B cell (primary cell): ENCODE measurements around the gene SLC1A4. TPM values are rescaled to one million over a fixed set of nuclear protein-coding genes. Genes with fewer than 3 reads are reported as not detected.

ENCODE experiments used
- ATAC-seq: fragments of 200-7000 bp; cut with Tn5 transposase; one replicate; pipeline ENCODE4 v1.10.0; 2021; ENCODE audit warnings: low read depth, mild to moderate bottlenecking, moderate number of reproducible peaks, moderate library complexity
- CTCF ChIA-PET: fragments of 350-600 bp; sonication (Branson Sonifier 250); formaldehyde crosslinking; loops from one replicate; lab custom pipeline; 2021; ENCODE audit warnings: antibody characterized with exemption, inconsistent platforms; lab: Charles Lee
- POLR2A ChIA-PET: fragments of 350-600 bp; sonication (Branson Sonifier 250); formaldehyde crosslinking; loops from one replicate; lab custom pipeline; 2021; ENCODE audit warnings: antibody characterized with exemption; lab: Charles Lee
- DNase-seq: peaks from one replicate; pipeline ENCODE4 v3.0.0; 2013
- H2AFZ ChIP-seq: 2 replicates; pipeline ENCODE4 v1.6.1; 2012; ENCODE audit warnings: mild to moderate bottlenecking, low read depth, low read length; ENCODE audit not compliant: insufficient read depth, poor library complexity, severe bottlenecking
- H3K27ac ChIP-seq, 2 donors: 1 replicate in 1 of 2; 2 replicates in 1 of 2; pipeline ENCODE4 v1.5.1; 2012 to 2013; ENCODE audit warnings: low read length in 2 of 2, mild to moderate bottlenecking in 2 of 2, moderate library complexity in 1 of 2
- H3K27me3 ChIP-seq, 4 experiments: fragments of 200-600 bp in 1 of 4; sonication (generic) in 1 of 4; replicated peaks in 1 of 4; 1 replicate in 2 of 4; 2 replicates in 2 of 4; pipeline versions ENCODE4 v1.6.1 to v1.7.0; 2013 to 2016; ENCODE audit warnings: low read length in 3 of 4, mild to moderate bottlenecking in 2 of 4, mixed read lengths in 1 of 4, moderate library complexity in 1 of 4; ENCODE audit not compliant: insufficient read depth in 4 of 4, control insufficient read depth in 3 of 4; ENCODE audit errors: control extremely low read depth in 1 of 4
- H3K36me3 ChIP-seq, 2 experiments: replicated peaks in 1 of 2; 1 replicate in 1 of 2; 2 replicates in 1 of 2; pipeline versions ENCODE4 v1.6.1 to v1.7.1; 2013; ENCODE audit warnings: low read length in 1 of 2; ENCODE audit not compliant: insufficient read depth in 2 of 2, control insufficient read depth in 1 of 2; ENCODE audit errors: control extremely low read depth in 1 of 2, extremely low read depth in 1 of 2
- H3K4me1 ChIP-seq, 2 donors: fragments of 200-600 bp in 1 of 2; sonication (generic) in 1 of 2; 1 replicate in 1 of 2; 2 replicates in 1 of 2; pipeline versions ENCODE4 v1.5.1 to v1.6.1; 2013 to 2017; ENCODE audit warnings: low read length in 2 of 2; ENCODE audit not compliant: control insufficient read depth in 2 of 2, insufficient read depth in 2 of 2
- H3K4me2 ChIP-seq: replicated peaks from 2 replicates; pipeline ENCODE3; 2012; ENCODE audit warnings: mild to moderate bottlenecking, low read depth, low read length; ENCODE audit not compliant: poor library complexity, severe bottlenecking
- H3K4me3 ChIP-seq, 5 experiments: fragments of 200-600 bp in 1 of 5; sonication (generic) in 1 of 5; 1 replicate in 3 of 5; 2 replicates in 2 of 5; pipeline versions ENCODE4 v1.5.1 to v1.7.0; 2011 to 2016; ENCODE audit warnings: low read length in 4 of 5, mild to moderate bottlenecking in 4 of 5, low read depth in 2 of 5, control low read depth in 1 of 5, moderate library complexity in 1 of 5; ENCODE audit not compliant: insufficient read depth in 1 of 5; ENCODE audit errors: control extremely low read depth in 1 of 5, extremely low read depth in 1 of 5
- H3K79me2 ChIP-seq: fragments of 200-600 bp; sonication (generic); one replicate; pipeline ENCODE4 v1.6.0; 2016; ENCODE audit warnings: low read length; ENCODE audit not compliant: control insufficient read depth, insufficient read depth
- H3K9ac ChIP-seq: fragments of 200-600 bp; sonication (generic); 2 replicates; pipeline ENCODE4 v1.6.1; 2017; ENCODE audit warnings: mild to moderate bottlenecking, low read length, moderate library complexity
- H3K9me3 ChIP-seq, 3 donors: one replicate each; pipeline versions ENCODE4 v1.6.1 to v1.7.1; 2013; ENCODE audit warnings: low read length in 2 of 3; ENCODE audit not compliant: control insufficient read depth in 2 of 3, insufficient read depth in 1 of 3; ENCODE audit errors: control extremely low read depth in 1 of 3
- H4K20me1 ChIP-seq: 2 replicates; pipeline ENCODE4 v1.6.0; 2012; ENCODE audit warnings: mild to moderate bottlenecking, low read length; ENCODE audit not compliant: insufficient read depth, control insufficient read depth, poor library complexity, severe bottlenecking
- H3K27ac Mint-ChIP-seq: one replicate; pipeline ENCODE4 v1.8.0; 2021; ENCODE audit warnings: mixed read lengths
- H3K27me3 Mint-ChIP-seq: one replicate; pipeline ENCODE4 v1.8.0; 2021; ENCODE audit warnings: mixed read lengths
- H3K4me1 Mint-ChIP-seq: one replicate; pipeline ENCODE4 v1.8.0; 2021; ENCODE audit warnings: mixed read lengths
- H3K4me3 Mint-ChIP-seq: one replicate; pipeline ENCODE4 v1.8.0; 2021; ENCODE audit warnings: mixed read lengths
- H3K9me3 Mint-ChIP-seq: one replicate; pipeline ENCODE4 v1.8.0; 2022; ENCODE audit warnings: mixed read lengths; ENCODE audit not compliant: insufficient read depth
- EZH2 ChIP-seq: IDR thresholded peaks from 2 replicates; pipeline ENCODE4 v1.6.1; 2012; ENCODE audit warnings: borderline replicate concordance, low read depth, mild to moderate bottlenecking, moderate library complexity, low read length; ENCODE audit not compliant: insufficient read depth, poor library complexity, severe bottlenecking
- WGBS: methylation state at CpG from one replicate; pipeline ENCODE4 v1.1.5; 2013; ENCODE audit warnings: missing lambda C conversion rate; ENCODE audit not compliant: insufficient coverage; 5-methylcytosine and 5-hydroxymethylcytosine counted together
- intact Hi-C: fragments of 100-400 bp; cut with micrococcal nuclease; formaldehyde crosslinking; loops from one replicate; pipeline ENCODE4 v1.10.0; 2022
- polyA plus RNA-seq: library from polyadenylated mRNA; depleted of rRNA; stranded (reverse); fragments of >200 nt; gene quantifications from 2 replicates; pipeline ENCODE4 v1.2.3, GENCODE V29; 2012
- total RNA-seq, 2 donors: library from RNA; stranded (reverse); fragments of 120-200 nt in 1 of 2; gene quantifications; 1 replicate in 1 of 2; 2 replicates in 1 of 2; pipeline versions ENCODE4 v1.2.3 to v1.2.4, GENCODE V29; 2013 to 2022
- TF ChIP-seq, protein P1 (sequence below): fragments of 200-600 bp; IDR thresholded peaks from one replicate; pipeline ENCODE4 v1.8.0; 2022; ENCODE audit warnings: antibody characterized with exemption, mild to moderate bottlenecking

Gene SLC1A4
- total and polyA plus RNA-seq, 2 donors (not counting 1 experiment from before 2014, with no cell fraction given): 1.7 to 15.7 TPM

DNA sequence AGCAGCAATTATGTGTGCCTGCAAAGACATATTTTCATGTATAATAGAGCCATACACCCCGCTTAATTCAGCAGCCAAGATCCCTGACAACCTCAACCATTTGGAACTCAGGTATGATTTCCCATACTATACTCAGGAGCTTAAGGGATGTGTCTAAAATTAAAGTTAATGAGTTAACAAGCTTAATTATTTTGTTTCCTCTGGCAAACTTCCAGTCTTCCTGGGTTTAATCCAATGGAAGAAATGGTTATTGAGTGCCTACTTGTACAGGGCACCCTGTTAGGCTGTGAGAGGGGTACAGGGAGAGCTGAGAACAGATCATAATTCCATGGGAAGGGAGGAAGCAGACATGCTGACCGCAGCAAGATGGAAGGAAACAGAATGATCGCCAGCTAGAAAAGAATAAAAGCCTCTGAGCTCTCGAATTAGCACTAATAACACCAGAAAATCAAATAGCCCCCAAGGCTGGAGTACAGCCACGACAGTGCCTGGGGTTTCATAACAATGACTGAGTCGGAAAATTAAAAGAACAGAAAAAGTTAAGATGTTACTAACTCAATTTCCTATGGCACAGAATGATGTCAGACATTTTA, 46.2 kb downstream of the SLC1A4 start:
- peaks cover 29 to 34% of the 10 kb centered on the region in 2 donors for H3K4me1 ChIP-seq
- no peak overlapping the region for H3K4me3 Mint-ChIP-seq
- TF ChIP-seq, protein P1, sequence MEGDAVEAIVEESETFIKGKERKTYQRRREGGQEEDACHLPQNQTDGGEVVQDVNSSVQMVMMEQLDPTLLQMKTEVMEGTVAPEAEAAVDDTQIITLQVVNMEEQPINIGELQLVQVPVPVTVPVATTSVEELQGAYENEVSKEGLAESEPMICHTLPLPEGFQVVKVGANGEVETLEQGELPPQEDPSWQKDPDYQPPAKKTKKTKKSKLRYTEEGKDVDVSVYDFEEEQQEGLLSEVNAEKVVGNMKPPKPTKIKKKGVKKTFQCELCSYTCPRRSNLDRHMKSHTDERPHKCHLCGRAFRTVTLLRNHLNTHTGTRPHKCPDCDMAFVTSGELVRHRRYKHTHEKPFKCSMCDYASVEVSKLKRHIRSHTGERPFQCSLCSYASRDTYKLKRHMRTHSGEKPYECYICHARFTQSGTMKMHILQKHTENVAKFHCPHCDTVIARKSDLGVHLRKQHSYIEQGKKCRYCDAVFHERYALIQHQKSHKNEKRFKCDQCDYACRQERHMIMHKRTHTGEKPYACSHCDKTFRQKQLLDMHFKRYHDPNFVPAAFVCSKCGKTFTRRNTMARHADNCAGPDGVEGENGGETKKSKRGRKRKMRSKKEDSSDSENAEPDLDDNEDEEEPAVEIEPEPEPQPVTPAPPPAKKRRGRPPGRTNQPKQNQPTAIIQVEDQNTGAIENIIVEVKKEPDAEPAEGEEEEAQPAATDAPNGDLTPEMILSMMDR: no peak
- TF ChIP-seq EZH2: no peak
- H3K9me3 ChIP-seq: no peaks in the 10 kb centered on the region
- H3K4me3 ChIP-seq: no peak overlapping the region
- no peak overlapping the region for H2AFZ ChIP-seq
- H3K4me1 Mint-ChIP-seq: peaks cover 38% of the 10 kb centered on the region
- no peak for DNase-seq
- H3K27me3 ChIP-seq: no peaks in the 10 kb centered on the region
- H3K79me2 ChIP-seq: peaks cover 66% of the 10 kb centered on the region
- no peaks in the 10 kb centered on the region for H4K20me1 ChIP-seq
- no peaks in the 10 kb centered on the region for H3K9me3 Mint-ChIP-seq
- ChIA-PET CTCF (interaction anchor here (0.5 to 20.2 kb wide), 5 partner anchors 8 to 453 kb away, joined by 3 to 360 read pairs (median 4); no protein-coding TSS in a partner anchor), POLR2A (interaction anchor here (0.6 kb wide), 1 partner anchor 12 kb away, joined by 19 read pairs; no protein-coding TSS in a partner anchor)
- WGBS: no CpG with 5 or more reads among the region's 6 CpGs
- no peak overlapping the region for H3K27ac ChIP-seq
- H3K36me3 ChIP-seq: peaks cover 2 to 39% of the 10 kb centered on the region in 2 experiments
- intact Hi-C loops: no loop called here
- no peaks in the 10 kb centered on the region for H3K27me3 Mint-ChIP-seq
- ATAC-seq: no peak
- no peak overlapping the region for H3K4me2 ChIP-seq
- no peak overlapping the region for H3K27ac Mint-ChIP-seq
- H3K9ac ChIP-seq: no peak overlapping the region

DNA sequence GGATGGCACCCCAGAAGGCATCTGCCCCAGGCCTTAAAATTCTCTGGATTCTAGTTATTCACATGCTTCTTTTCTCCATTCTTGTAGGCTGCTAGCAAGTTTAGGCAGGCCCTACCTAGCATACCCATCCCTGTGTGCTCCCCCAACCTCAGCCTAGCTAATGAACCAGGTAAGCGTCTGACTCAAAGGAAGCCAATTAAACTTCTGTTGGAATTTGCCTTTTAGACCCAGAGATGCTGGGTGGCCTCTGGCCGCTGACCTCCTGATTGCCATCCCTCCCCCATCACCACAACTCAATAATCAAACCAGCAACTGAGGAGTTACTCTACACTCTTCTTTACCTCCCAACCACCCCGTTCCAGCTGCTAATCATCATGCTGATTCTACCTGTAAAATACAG, 48.0 kb downstream of the SLC1A4 start:
- intact Hi-C loops: no loop called here
- no peak overlapping the region for H2AFZ ChIP-seq
- H3K4me3 Mint-ChIP-seq: no peak overlapping the region
- ChIA-PET CTCF (interaction anchor here (1.0 to 20.2 kb wide), 4 partner anchors 20 to 132 kb away, joined by 3 to 360 read pairs (median 6); no protein-coding TSS in a partner anchor), POLR2A (no interaction called here)
- no peaks in the 10 kb centered on the region for H3K9me3 ChIP-seq
- no peaks in the 10 kb centered on the region for H3K9me3 Mint-ChIP-seq
- peaks cover 27% of the 10 kb centered on the region for H3K4me1 Mint-ChIP-seq
- peaks cover 76% of the 10 kb centered on the region for H3K79me2 ChIP-seq
- ATAC-seq (no peak), DNase-seq (no peak)
- peaks cover 15 to 19% of the 10 kb centered on the region in 2 donors for H3K4me1 ChIP-seq
- H3K27me3 ChIP-seq: no peaks in the 10 kb centered on the region
- no peak overlapping the region for H3K27ac ChIP-seq
- peaks cover 5% of the 10 kb centered on the region for H4K20me1 ChIP-seq
- no peak overlapping the region for H3K9ac ChIP-seq
- H3K27me3 Mint-ChIP-seq: no peaks in the 10 kb centered on the region
- H3K27ac Mint-ChIP-seq: peak overlapping the region; percentile 10
- WGBS: 92% methylated on average over 3 of the region's 3 CpGs
- no peak overlapping the region for H3K4me3 ChIP-seq
- no peak for TF ChIP-seq EZH2
- TF ChIP-seq, protein P1: no peak
- peaks cover 4 to 41% of the 10 kb centered on the region in 2 experiments for H3K36me3 ChIP-seq
- no peak overlapping the region for H3K4me2 ChIP-seq
